Ascending aorta (tissue), 2 donors: ENCODE results near the gene NCMAP. TPM values are rescaled to one million over a fixed set of nuclear protein-coding genes. Genes with fewer than 3 reads are reported as not detected.

Experiments
- DNase-seq, 2 donors: peaks; one replicate each; pipeline ENCODE4 v3.0.0-alpha.2; 2019; ENCODE audit warnings: low spot score in 2 of 2
- H3K27ac ChIP-seq, 2 donors: fragments of 200-600 bp; sonication (generic); one replicate each; pipeline ENCODE4 v1.5.1; 2016 to 2017; ENCODE audit warnings: mild to moderate bottlenecking in 1 of 2
- H3K27me3 ChIP-seq: fragments of 200-600 bp; sonication (generic); one replicate; pipeline ENCODE4 v1.5.1; 2017
- H3K36me3 ChIP-seq, 2 donors: fragments of 200-600 bp; sonication (generic); one replicate each; pipeline ENCODE4 v1.5.1; 2016
- H3K4me1 ChIP-seq, 2 donors: fragments of 200-600 bp; sonication (generic); one replicate each; pipeline ENCODE4 v1.5.1; 2016 to 2017; ENCODE audit warnings: mild to moderate bottlenecking in 1 of 2
- H3K4me3 ChIP-seq, 2 donors: fragments of 200-600 bp; sonication (generic); one replicate each; pipeline ENCODE4 v1.5.1; 2016 to 2017; ENCODE audit warnings: mild to moderate bottlenecking in 1 of 2
- H3K9me3 ChIP-seq, 2 donors: fragments of 200-600 bp; sonication (generic); one replicate each; pipeline ENCODE4 v1.5.1; 2016
- CTCF ChIP-seq, 3 experiments: fragments of 200-600 bp in 2 of 3; fragments of 450-650 bp in 1 of 3; sonication (generic) in 2 of 3; IDR thresholded peaks; one replicate each; pipeline ENCODE4 v1.5.1; 2016 to 2019; ENCODE audit warnings: antibody characterized with exemption in 3 of 3, mild to moderate bottlenecking in 1 of 3, moderate library complexity in 1 of 3
- intact Hi-C: fragments of 100-400 bp; cut with DNase I; formaldehyde crosslinking; loops from one replicate; pipeline ENCODE4 v1.15.1; 2023
- total RNA-seq: library from RNA; depleted of rRNA; stranded (reverse); fragments of >200 nt; gene quantifications from one replicate; pipeline ENCODE4 v1.1.0, GENCODE V29; 2016

The NCMAP gene
- total RNA-seq, 1 donor from 2014 or later = not detected

- intact Hi-C loops = no loop called here
- H3K9me3 ChIP-seq = no peaks in the 10 kb centered on the region
- no peak overlapping the region for H3K27ac ChIP-seq
- peaks cover 17% of the 10 kb centered on the region for H3K27me3 ChIP-seq
- DNase-seq = no peak
- H3K4me1 ChIP-seq = no peaks in the 10 kb centered on the region
- no peak for TF ChIP-seq CTCF (IDR thresholded peaks at IDR 0.05)
- H3K4me3 ChIP-seq = no peak overlapping the region
- H3K36me3 ChIP-seq = no peaks in the 10 kb centered on the region
Observed at GRCh38 chr1:24558902-24559791, 3.3 kb downstream of the NCMAP start.

- DNase-seq = no peak
- no peak for TF ChIP-seq CTCF (IDR thresholded peaks at IDR 0.05)
- H3K27me3 ChIP-seq = peaks cover 17% of the 10 kb centered on the region
- H3K9me3 ChIP-seq = no peaks in the 10 kb centered on the region
- no peaks in the 10 kb centered on the region for H3K36me3 ChIP-seq
- intact Hi-C loops = no loop called here
- H3K4me1 ChIP-seq = no peaks in the 10 kb centered on the region
- H3K4me3 ChIP-seq = no peak overlapping the region
- no peak overlapping the region for H3K27ac ChIP-seq
Observed at GRCh38 chr1:24560361-24560760, 4.5 kb downstream of the NCMAP start.

GRCh38 chr1:24562625-24563024 lies 6.7 kb downstream of the NCMAP start:
- intact Hi-C loops = no loop called here
- H3K9me3 ChIP-seq = no peaks in the 10 kb centered on the region
- no peaks in the 10 kb centered on the region for H3K27me3 ChIP-seq
- H3K27ac ChIP-seq = no peak overlapping the region
- no peak for DNase-seq
- H3K36me3 ChIP-seq = no peaks in the 10 kb centered on the region
- H3K4me3 ChIP-seq = no peak overlapping the region
- no peaks in the 10 kb centered on the region for H3K4me1 ChIP-seq
- TF ChIP-seq CTCF (IDR thresholded peaks at IDR 0.05) = no peak

GRCh38 chr1:24564695-24565094 lies 8.8 kb downstream of the NCMAP start:
- Histone ChIP-seq H3K27ac (no peak overlapping the region), H3K4me3 (no peak overlapping the region), H3K4me1 (no peaks in the 10 kb centered on the region), H3K9me3 (no peaks in the 10 kb centered on the region), H3K36me3 (no peaks in the 10 kb centered on the region), H3K27me3 (no peaks in the 10 kb centered on the region)
- intact Hi-C loops = no loop called here
- no peak for TF ChIP-seq CTCF (IDR thresholded peaks at IDR 0.05)
- no peak for DNase-seq

- Histone ChIP-seq H3K36me3 (no peaks in the 10 kb centered on the region), H3K9me3 (no peaks in the 10 kb centered on the region), H3K27me3 (no peaks in the 10 kb centered on the region), H3K4me3 (no peak overlapping the region), H3K4me1 (no peaks in the 10 kb centered on the region), H3K27ac (no peak overlapping the region)
- intact Hi-C loops = no loop called here
- no peak for DNase-seq
- no peak for TF ChIP-seq CTCF (IDR thresholded peaks at IDR 0.05)
Observed at GRCh38 chr1:24566236-24566867, 10.5 kb downstream of the NCMAP start.
